HG03045 (cell line): Measurements from ENCODE around the gene OR10D3.
"Not testable (repeated sequence)": the region's sequence is repeated elsewhere in the genome, so short reads cannot be mapped to it uniquely, and the experiment has no call there.

Experiments used
- ATAC-seq: cut with Tn5 transposase; IDR thresholded peaks from one replicate; pipeline ENCODE4 v1.9.1; 2021; ENCODE audit warnings: mild to moderate bottlenecking, moderate library complexity; ENCODE audit not compliant: unreplicated experiment

The OR10D3 gene

DNA sequence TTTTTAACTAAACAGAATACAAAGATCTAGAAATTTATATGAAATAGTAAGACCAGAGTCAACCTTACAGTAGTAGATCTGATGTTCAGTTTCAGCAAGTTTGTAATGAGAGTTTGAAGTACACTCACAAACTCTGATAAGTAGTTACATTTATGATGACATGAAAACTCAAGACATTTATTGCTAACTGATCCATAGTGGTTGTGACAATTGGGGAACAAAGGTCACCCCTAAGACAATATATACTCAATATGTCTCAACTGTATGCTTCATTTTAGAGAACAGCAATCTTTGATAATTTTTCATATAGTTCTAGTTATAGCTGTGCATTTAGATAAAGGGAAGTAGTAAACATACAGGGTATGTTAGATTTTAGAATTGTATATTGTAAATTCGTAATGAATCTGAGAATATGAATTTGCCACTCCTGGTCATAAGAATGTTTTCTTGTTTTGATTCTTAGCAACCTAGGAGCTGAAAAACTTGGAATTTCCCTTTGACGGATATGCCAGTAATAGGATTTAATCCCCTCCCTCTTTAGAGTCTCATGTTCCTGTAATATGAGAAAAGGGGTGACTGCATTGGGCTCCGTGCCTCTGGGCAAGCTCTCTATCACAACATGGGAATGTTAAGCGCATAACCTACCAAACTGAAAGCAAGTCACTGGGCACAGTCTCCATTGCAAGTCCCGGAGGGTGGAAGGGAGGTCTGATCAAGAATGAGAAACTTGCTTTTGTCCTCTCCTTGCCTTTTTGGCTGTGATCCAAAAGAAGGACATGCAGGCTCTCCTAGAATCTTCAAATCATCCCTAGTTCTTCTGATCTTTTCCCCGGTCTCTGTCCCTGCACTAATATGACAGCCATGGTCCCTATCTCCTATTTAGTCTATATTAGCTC is 11.4 kb downstream of the OR10D3 start:
- peak; percentile 14 for ATAC-seq

DNA sequence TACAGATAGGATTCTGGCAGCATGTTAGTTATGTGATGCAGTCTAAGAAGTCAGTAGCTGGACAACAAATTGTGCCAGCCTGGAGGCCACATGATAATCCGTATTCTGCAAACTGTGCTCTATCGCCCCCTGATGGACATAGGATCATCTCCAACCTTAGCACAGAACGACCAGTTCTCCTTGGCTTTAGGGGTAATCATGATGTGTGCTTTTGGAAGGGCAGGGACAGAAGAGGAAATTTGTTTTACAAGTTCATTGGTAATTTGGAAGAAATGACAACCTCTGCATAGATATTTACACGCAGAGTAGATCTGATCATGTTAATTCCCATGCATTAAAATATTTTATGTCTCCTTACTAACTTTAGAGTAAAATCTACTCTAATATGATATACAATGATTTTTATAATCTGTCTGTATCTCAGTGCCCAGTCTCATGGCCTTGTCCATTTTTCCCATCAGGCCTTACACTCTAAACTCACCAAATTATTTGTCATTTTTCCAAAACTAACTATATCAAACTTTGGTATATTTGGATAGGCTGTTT is 12.1 kb downstream of the OR10D3 start:
- ATAC-seq: peak; percentile 85

DNA sequence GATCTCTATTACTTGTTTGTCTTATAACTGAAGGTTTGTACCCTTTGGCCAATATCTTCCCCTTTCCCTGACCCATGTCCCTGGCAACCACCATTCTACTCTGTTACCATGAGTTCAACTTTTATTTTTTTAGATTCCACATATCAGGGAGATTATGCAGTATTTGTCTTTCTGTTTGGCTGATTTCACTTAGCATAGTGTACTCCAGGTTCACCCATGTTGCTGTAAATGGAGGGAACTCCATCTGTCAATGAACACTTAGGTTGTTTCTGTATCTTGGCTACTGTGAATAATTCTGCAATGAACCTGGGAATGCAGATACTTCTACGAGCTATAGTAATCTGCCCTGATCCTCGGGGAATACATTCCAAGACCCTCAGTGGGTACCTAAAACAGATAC is 14.9 kb downstream of the OR10D3 start:
- no peak for ATAC-seq

DNA sequence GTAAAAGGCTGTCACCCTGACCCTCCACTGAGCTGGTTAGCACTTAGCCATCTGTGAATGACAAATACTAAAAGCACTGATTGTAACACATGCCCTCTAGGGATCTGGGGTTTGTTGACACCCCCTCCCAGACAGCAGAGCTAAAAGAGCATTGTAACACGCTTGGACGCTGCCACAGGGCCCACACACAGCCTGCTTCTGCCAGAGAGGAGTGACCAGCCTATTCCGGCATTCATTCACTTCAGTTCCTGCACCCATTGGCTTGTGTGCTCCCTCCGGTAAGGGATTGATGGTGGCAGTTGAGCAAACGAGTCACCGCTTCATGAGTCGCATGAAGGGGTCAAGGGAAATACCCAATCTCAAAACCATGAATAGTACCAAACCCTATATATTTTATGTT is 15.8 kb downstream of the OR10D3 start:
- ATAC-seq: no peak

DNA sequence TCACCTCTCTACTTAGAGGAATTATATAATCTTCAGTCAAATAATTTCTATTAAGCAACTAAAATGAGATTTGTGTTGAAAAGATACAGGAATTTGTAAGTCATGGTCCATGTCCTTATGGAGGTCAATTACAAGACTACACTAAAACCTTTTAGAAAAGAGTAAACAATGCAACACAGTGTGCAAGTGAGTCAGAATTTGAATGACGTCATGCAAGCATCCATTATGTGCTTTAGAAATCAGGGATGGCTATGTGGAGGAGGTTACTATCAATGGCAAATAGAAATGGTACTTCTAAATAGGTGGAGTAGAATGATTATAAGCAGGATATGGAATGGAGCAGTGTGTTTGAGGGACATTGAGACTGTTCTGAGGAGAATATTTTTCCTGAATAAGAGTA is 16.6 kb downstream of the OR10D3 start:
- no peak for ATAC-seq

DNA sequence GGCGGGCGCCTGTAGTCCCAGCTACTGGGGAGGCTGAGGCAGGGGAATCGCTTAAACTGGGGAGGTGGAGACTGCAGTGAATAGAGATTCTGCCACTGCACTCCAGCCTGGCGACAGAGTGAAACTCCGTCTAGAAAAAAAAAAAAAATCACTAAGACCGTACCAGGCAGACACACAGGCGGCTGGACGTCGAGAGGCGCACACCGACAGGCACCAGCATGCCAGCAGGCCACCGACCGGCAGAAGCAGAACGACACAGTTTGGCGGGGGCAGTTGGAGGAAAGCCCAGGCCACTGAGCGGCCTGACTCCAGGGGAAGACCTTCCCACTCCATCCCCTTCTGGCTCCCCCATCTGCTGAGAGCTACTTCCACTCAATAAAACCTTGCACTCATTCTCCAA is 17.5 kb downstream of the OR10D3 start:
- ATAC-seq: no peak

GRCh38 chr11:124202951-124203350 is 19.8 kb downstream of the OR10D3 start:
- no peak for ATAC-seq

DNA sequence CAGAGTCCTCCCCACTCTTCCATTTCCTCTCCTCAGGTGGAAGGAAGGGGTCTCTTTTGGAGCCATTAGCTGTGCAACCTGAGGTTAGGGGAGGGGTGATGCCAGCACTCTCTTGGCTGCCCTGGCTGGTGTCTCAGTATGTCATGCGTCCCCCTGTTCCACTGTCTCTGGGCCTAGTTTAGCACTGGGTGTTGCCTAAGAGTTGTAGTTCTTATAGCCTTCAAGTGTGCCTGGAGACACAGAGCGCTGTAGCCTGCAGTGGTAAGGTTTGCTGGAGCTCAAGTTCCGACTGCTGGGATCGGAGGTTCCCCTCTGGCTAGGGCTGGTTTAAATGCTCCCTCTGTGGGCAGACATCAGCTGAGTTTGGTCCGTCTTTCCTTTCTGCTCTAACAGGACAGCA is 20.9 kb downstream of the OR10D3 start:
- ATAC-seq: no peak

- ATAC-seq: no peak
These were observed 24.1 kb downstream of the OR10D3 start for GRCh38 chr11:124207102-124207792.

DNA sequence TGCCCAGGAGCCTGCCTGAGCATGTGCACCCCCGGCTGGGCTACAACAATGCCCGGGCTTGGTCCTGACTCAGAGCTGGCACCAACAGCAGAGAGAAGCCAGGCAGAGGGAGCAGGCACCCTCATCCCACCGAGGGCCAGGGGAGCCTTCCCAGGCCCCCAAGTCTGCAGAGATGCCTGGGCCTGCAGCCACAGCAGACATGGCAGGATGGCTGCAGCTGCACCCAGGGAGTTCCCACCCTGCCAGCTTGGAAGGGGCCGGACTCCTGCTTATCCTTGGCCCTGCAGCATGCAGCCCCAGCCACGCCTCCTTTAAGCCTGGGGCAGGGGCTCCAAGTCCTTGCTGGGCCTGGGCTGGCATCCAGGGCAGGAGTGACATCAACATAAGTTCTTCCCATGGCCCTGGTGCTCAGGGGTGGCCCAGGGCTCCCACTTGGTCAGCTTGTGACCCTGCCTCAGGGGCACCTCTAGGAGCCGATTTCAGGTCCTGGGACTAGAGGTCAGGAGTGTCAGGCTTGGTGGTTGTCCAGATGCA is 26.7 kb downstream of the OR10D3 start:
- ATAC-seq: no peak

DNA sequence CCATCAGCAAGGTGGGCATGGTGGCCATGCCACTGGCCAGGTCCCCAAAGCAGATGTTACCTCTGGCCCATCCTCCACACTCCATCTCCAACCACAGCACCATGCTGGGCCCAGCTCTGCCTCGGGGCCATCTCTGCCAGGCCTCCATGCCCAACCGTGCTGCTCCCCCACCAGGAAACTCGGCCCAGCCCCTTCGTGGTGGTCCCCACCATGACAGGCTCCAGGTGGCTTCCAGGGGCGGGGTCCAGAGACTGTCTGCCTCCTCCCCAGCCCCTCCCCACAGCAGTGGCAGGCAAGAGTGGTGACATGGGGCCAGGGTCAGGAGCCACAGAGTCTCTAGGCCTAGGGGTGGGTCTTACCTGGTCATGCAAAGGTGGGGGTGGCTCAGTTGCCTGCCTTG is 27.3 kb downstream of the OR10D3 start:
- ATAC-seq: no peak

- ATAC-seq: no peak
These were observed 28.2 kb downstream of the OR10D3 start for GRCh38 chr11:124211321-124211720.

GRCh38 chr11:124214027-124214426 is 30.9 kb downstream of the OR10D3 start:
- no peak for ATAC-seq

- ATAC-seq: no peak
These were observed 36.0 kb downstream of the OR10D3 start for GRCh38 chr11:124219126-124219525.

DNA sequence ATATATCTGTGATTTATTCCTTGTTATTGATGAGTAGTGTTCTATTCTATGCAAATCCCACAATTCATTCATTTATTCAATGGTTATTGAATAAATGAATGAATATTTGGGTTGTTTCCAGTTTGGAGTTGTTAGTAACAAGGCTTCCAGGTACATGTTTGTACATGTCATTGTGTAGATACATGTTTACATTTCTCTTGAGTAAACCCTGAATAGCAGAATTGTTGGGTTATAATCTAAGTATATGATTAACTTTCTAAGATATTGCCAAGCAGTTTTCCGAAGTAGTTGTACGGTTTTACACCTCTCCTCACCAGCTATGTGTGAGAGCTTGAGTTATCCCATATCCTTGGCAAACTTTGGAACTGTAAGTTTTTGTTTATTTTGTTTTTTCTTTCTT is 39.3 kb downstream of the OR10D3 start:
- no peak for ATAC-seq

- not testable (repeated sequence) for ATAC-seq
These were observed 41.7 kb downstream of the OR10D3 start for GRCh38 chr11:124224618-124225423.

DNA sequence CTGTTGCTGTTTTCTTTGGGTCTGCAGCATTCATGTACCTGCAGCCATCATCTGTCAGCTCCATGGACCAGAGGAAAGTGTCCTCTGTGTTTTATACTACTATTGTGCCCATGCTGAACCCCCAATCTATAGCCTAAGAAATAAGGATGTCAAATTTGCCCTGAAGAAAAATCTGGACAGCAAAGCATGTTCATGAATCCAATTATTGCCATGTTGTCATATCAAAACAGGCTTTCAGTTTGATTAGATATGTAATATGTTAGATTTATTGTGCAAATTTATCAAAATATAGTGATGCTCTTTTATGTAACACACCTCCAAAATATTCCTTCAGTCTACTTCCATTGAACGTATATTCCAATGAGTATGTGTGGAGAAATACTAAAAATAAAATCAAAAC is 42.3 kb downstream of the OR10D3 start:
- no peak for ATAC-seq

DNA sequence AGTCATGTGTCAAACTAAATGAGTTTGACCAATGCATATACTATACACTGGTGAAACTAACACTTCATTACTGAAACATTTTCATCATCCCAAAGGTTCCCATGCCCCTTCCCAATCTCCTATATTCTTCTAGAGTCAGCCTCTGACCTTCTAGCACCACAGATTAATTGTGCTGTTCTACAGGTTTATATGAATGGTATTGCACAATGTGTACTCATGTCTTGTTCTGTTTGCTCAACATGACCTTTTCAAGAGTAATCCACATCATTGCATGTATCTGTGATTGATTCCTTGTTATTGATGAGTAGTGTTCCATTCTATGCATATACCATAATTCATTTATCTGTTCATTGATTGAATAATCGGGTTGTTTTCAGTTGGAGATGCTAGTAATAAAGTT is 50.2 kb downstream of the OR10D3 start:
- ATAC-seq: no peak
